ENCODE results near the gene ZNF565.
"Not testable (repeated sequence)": the region's sequence is repeated elsewhere in the genome, so short reads cannot be mapped to it uniquely, and the experiment has no call there.

Gene ZNF565

GRCh38 chr19:36210497-36210896, 4.0 kb downstream of the ZNF565 start:
- no peak for DNase-seq (ENCODE audit: low spot score)

GRCh38 chr19:36209372-36209771, 5.1 kb downstream of the ZNF565 start:
- DNase-seq (ENCODE audit: low spot score), result peak; percentile 64

- no peak for DNase-seq (ENCODE audit: low spot score)
Measured at GRCh38 chr19:36207605-36208252, 6.7 kb downstream of the ZNF565 start.

- no peak for DNase-seq (ENCODE audit: low spot score)
Measured at GRCh38 chr19:36203293-36203692, 11.2 kb downstream of the ZNF565 start.

GRCh38 chr19:36201684-36202083, 12.8 kb downstream of the ZNF565 start:
- no peak for DNase-seq (ENCODE audit: low spot score)

- DNase-seq (ENCODE audit: low spot score), result peak; percentile 98
Measured at GRCh38 chr19:36198119-36198518, 16.3 kb downstream of the ZNF565 start.

GRCh38 chr19:36196249-36196648, 18.2 kb downstream of the ZNF565 start:
- no peak for DNase-seq (ENCODE audit: low spot score)

GRCh38 chr19:36186722-36187121, 27.7 kb downstream of the ZNF565 start:
- not testable (repeated sequence) for DNase-seq (ENCODE audit: low spot score)

- no peak for DNase-seq (ENCODE audit: low spot score)
Measured at GRCh38 chr19:36183245-36183628, 31.2 kb downstream of the ZNF565 start.

GRCh38 chr19:36182612-36183244, 31.7 kb downstream of the ZNF565 start:
- DNase-seq (ENCODE audit: low spot score), result no peak

GRCh38 chr19:36179077-36179476, 35.4 kb downstream of the ZNF565 start:
- DNase-seq (ENCODE audit: low spot score), result not testable (repeated sequence)

- DNase-seq (ENCODE audit: low spot score), result not testable (repeated sequence)
Measured at GRCh38 chr19:36173846-36174245, 40.6 kb downstream of the ZNF565 start.

- no peak for DNase-seq (ENCODE audit: low spot score)
Measured at GRCh38 chr19:36172852-36173251, 41.6 kb downstream of the ZNF565 start.

GRCh38 chr19:36169084-36169760, 45.2 kb downstream of the ZNF565 start:
- DNase-seq (ENCODE audit: low spot score), result no peak

GRCh38 chr19:36163813-36164212, 50.7 kb downstream of the ZNF565 start:
- DNase-seq (ENCODE audit: low spot score), result no peak

- DNase-seq (ENCODE audit: low spot score), result no peak
Measured at GRCh38 chr19:36160821-36161596, 53.5 kb downstream of the ZNF565 start.

- no peak for DNase-seq (ENCODE audit: low spot score)
Measured at GRCh38 chr19:36153126-36153525, 61.3 kb downstream of the ZNF565 start.

- DNase-seq (ENCODE audit: low spot score), result no peak
Measured at GRCh38 chr19:36152352-36153091, 61.9 kb downstream of the ZNF565 start, which contains the start of gene COX7A1. Gene COX7A1, minus strand, starts transcription at chr19:36152447. Its CDS starts 40 bp downstream, at chr19:36152407.

- no peak for DNase-seq (ENCODE audit: low spot score)
Measured at GRCh38 chr19:36152019-36152351, 62.5 kb downstream of the ZNF565 start.

GRCh38 chr19:36151144-36152018, 63.1 kb downstream of the ZNF565 start:
- DNase-seq (ENCODE audit: low spot score), result no peak

- DNase-seq (ENCODE audit: low spot score), result no peak
Measured at GRCh38 chr19:36150586-36150985, 63.9 kb downstream of the ZNF565 start.
